GM18498 (cell line): ENCODE results near the gene NOC3L.

Source experiments
- ATAC-seq: cut with Tn5 transposase; IDR thresholded peaks from one replicate; pipeline ENCODE4 v1.9.1; 2021; ENCODE audit warnings: mild to moderate bottlenecking, moderate library complexity; ENCODE audit not compliant: unreplicated experiment

Gene NOC3L

DNA sequence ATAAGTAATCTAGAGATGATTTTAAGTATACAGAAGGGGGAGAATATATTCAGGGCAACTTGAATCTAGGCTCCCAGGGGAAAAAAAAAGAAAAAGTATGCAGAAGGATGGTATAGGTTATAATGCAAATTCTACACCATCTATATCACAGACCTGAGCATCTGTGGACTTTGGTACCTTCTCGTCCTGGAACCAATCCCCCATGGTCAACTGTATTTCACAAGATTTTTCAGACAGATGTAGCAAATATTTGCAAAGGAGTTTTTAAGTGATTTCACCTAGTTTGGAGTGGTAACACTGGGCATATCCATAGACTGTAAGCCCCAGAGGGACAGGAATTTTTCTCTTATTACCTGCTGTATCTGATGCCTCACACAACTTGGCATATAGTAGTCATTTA is 58.8 kb downstream of the NOC3L start:
- ATAC-seq, result no peak

DNA sequence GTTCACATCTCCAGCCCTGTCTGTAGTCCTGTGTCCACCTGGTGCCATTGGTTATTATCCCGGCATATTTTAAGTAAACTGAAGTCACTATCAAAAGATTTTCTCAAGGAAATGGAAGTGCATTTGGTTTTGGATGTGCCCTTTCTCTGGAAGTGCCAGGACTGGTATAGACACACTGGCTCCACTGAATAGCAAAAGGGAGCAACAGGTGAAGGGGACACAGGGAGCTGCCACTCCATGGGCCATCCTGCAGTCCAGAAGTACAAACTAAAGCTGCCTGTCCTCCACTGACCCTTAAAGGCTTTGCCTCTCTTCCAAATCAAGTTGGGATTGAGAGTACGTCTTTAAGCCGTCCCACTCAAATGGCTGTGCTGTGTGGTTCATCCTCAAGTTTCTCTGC is 62.7 kb downstream of the NOC3L start:
- no peak for ATAC-seq

DNA sequence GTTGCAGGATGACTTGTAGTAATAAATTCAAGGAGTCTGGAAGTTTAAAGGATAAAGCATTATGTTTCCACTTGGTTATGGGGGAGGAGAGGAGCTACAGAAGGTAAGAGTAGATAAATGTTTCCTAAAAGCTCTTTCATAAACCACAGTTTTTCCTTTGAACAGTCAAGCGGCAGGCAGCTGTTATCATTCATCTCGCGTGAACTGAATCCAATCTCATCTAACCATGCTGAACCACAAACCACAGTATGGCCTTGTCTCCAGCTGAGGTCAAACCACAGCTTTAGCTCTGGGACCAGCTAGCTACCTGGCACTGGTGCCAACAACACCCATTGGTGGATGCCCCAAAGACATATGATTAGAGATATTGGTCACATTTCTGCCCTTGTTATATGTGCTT is 63.3 kb downstream of the NOC3L start:
- ATAC-seq, result peak; percentile 59

DNA sequence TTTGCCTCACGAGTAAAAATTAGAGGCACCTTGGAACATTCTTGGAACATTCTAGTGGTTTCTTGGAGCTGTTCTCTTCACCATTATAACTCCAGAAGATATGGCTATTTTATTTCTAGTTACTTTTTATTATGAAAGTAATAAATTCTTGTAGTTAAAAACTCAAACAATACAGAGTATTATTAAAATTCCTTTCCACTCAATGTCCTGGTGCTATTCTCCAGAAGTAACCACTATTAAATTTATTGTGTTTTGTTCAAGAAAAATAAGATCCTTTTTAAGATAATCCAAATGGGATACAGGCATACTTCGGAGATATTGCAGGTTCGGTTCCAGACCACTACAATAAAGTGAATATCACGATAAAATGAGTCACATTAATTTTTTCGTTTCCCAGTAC is 68.6 kb downstream of the NOC3L start:
- no peak for ATAC-seq

DNA sequence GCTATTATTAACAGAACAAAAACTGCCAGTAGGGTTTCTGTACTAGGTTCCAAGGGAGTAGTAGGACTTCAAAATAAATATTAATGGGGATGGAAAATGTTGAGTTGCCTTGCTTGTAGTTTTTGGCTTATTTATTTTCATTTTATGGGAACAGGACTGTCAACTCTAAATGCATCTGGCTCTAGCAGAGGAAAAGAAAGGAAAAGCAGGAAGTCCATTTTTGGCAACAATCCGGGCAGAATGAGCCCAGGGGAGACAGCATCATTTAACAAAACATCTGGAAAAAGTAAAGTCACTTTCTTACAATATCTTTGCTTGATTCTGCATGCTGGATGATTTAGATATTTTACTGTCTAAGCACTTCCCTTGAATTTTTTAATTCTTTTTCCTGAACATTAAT is 69.4 kb downstream of the NOC3L start:
- no peak for ATAC-seq

DNA sequence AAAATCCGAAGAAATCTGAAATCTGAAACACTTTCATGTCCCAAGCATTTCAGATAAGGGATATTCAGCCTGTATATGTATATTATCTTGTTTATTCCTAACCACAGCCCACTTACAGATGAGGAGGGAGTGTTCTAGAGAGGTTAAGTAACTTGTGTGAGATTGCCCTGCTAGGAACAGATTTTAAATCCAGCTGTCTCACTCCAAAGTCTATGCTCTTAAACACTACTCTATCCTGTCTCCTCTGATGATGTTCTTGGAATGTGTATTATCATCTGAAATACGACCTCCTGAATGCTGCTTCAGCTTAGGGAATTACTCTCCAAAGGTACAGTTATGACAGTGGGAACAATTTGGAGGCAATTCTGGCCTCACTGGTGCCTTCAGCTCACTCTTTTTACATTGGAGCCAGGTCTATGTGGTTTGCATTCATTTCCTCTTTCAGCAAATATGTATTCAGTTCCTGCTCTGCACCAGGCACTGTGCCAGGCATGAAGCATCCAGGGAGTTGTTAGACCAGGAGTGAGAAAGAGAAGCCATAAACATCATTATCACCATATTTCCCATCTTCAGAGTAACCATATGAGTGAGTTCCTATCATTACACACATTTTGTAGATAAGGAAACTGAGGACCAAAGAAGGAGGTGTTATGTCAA is 70.2 kb downstream of the NOC3L start:
- ATAC-seq, result no peak

DNA sequence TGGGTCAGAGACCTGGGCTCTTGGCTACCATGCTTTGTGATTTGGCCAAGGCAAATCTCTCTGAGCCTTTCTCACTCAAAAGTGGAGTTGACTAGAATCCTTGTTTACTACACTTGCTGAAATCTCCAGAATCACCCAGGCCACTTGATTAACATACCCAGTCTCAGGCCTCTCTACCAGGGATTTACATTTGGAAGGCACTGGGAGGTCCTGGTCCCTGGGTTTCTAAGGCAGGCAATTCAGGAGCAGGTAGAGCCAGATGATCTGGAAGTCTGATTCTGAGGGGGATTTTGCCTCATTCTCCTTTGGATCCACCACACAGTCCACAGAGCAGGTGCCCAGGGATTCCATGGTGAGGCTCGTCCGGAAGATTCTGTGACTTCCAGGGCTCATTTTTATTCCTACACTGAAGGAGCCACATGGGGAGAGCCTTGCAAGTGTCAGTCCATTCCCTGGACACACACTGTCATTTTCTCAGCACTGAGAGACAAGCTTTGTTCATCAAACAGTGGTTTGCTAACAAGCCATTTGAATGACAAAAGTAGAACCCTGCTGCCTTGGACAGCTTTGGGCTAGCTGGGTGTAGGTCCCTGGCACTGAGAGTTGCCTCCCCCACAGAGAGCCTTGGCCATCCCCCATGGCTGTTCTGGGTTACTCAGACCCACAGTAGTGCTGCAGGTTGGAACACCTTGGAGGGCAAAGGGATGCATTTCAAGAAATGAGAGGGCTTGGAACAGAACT is 74.2 kb downstream of the NOC3L start:
- no peak for ATAC-seq

DNA sequence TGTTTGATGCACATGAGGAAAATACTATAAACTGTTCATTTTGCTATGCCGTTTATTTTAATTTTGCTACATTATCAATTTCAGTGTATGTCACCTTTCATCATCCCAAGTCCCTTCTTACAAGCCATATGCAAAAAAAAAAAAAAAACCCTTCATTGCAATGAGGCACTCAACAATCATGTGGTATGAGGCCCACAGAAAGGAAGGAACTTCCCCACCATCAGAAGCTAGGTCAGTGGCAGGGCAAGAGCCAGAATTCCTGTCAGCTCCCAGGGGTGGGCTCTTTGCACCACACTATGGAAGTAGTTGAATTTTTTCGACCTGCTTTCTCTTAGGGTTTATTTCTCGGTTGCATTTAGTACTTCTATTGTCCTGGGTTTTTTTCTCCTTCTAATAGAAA is 75.4 kb downstream of the NOC3L start:
- no peak for ATAC-seq

DNA sequence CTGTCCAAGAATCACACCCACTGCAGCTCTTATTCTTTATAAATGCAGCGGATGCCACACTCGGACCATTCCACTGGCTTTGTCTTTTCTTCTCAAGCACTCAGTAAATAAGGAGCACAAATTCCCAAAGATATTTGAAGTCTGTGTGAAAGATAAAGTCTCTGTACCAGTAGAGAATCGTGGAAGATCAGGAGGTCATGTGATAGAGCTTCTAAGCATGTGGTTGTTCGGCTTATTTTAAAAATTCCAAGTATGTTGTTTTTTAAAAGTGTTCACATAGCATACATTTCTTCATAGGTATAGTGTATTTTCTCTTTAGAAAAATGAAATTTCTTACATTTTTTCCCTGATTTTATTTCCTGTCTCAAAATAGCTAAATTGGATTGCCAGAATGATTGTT is 75.8 kb downstream of the NOC3L start:
- ATAC-seq, result no peak

DNA sequence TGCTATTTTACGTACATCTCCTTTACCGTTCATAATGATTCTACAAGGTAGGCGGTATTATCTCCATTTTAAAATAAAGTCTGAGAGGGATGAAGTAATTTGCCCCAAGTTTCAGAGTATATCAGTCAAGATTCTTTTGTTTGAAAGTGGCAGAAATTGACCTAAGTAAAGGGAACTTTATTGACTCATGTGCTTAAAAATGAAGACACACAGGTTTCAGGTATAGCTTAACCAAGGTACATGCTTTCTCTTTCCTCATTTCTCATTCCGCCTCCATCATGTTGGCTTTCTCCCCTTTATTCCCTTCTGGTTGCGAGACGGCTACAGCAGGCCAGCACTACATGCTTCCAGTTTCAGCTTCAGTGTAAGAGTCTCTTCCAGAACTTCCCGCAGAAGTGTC is 77.5 kb downstream of the NOC3L start:
- no peak for ATAC-seq
